ENCODE results near the gene PLSCR1.

The PLSCR1 gene

GRCh38 chr3:146473726-146474125 is 70.7 kb downstream of the PLSCR1 start:
- no peak for DNase-seq (ENCODE audit: low spot score)

- no peak for DNase-seq (ENCODE audit: low spot score)
Measured at GRCh38 chr3:146472611-146473010, 71.8 kb downstream of the PLSCR1 start.

GRCh38 chr3:146471012-146471411 is 73.4 kb downstream of the PLSCR1 start:
- DNase-seq (ENCODE audit: low spot score) = no peak

GRCh38 chr3:146470425-146470990 is 73.9 kb downstream of the PLSCR1 start:
- DNase-seq (ENCODE audit: low spot score) = no peak

GRCh38 chr3:146469150-146470017 is 75.0 kb downstream of the PLSCR1 start, which contains the start of gene PLSCR2:
TSS of gene PLSCR2 (minus strand) at chr3:146469561. CDS start at chr3:146459904, 9,657 bp downstream.
- peak; percentile 28 for DNase-seq (ENCODE audit: low spot score)

GRCh38 chr3:146468671-146469149 is 75.7 kb downstream of the PLSCR1 start:
- peak; percentile 7 for DNase-seq (ENCODE audit: low spot score)

- no peak for DNase-seq (ENCODE audit: low spot score)
Measured at GRCh38 chr3:146468234-146468633, 76.2 kb downstream of the PLSCR1 start.

- no peak for DNase-seq (ENCODE audit: low spot score)
Measured at GRCh38 chr3:146466604-146467003, 77.8 kb downstream of the PLSCR1 start.

- no peak for DNase-seq (ENCODE audit: low spot score)
Measured at GRCh38 chr3:146465693-146466465, 78.5 kb downstream of the PLSCR1 start.
